Panc1 (cell line): ENCODE results near the gene ACTR3C.

Experiments
- CTCF ChIP-seq: fragments of 450-650 bp; IDR thresholded peaks from 2 replicates; pipeline ENCODE4 v1.5.1; 2017; ENCODE audit warnings: mild to moderate bottlenecking
- REST ChIP-seq, 2 experiments: IDR thresholded peaks; 2 replicates each; pipeline ENCODE4 v1.6.1; 2011 to 2012; ENCODE audit warnings: low read depth in 2 of 2, control low read depth in 1 of 2, low read length in 1 of 2, mild to moderate bottlenecking in 1 of 2, moderate library complexity in 1 of 2; ENCODE audit not compliant: insufficient read depth in 1 of 2
- SIN3A ChIP-seq: IDR thresholded peaks from 2 replicates; pipeline ENCODE4 v1.6.1; 2012; ENCODE audit warnings: low read depth, mild to moderate bottlenecking, low read length, moderate library complexity, borderline replicate concordance; ENCODE audit not compliant: insufficient read depth

- TF ChIP-seq CTCF (no peak), REST (IDR thresholded peaks at IDR 0.05; ENCODE audit: insufficient read depth in 1 of 2, low read depth in 2 of 2, low read length in 1 of 2) (no peak), SIN3A (no peak)
Observed at GRCh38 chr7:150359622-150360362, 36.4 kb upstream of the ACTR3C start.
